HEK293 (cell line): ENCODE measurements around the gene LRCH1.

Source experiments
- BCL6B ChIP-seq: fragments of 450-650 bp; formaldehyde crosslinking; IDR thresholded peaks from 2 replicates; pipeline ENCODE4 v1.5.1; 2017; ENCODE audit warnings: missing biosample characterization, missing genetic modification characterization
- CTCF ChIP-seq: fragments of 450-650 bp; formaldehyde crosslinking; IDR thresholded peaks from 2 replicates; pipeline ENCODE4 v1.5.1; 2016; ENCODE audit warnings: missing biosample characterization, missing genetic modification characterization
- GLI4 ChIP-seq: fragments of 450-650 bp; formaldehyde crosslinking; IDR thresholded peaks from 2 replicates; pipeline ENCODE4 v1.5.1; 2016; ENCODE audit warnings: missing biosample characterization, missing genetic modification characterization
- REST ChIP-seq: fragments of 450-650 bp; formaldehyde crosslinking; IDR thresholded peaks from 2 replicates; pipeline ENCODE4 v1.5.1; 2016; ENCODE audit warnings: missing biosample characterization, missing genetic modification characterization
- SETDB1 ChIP-seq: IDR thresholded peaks from one replicate; pipeline ENCODE4 v1.6.1; 2017; ENCODE audit warnings: mild to moderate bottlenecking, low read length, moderate library complexity, mixed read lengths; ENCODE audit not compliant: insufficient read length
- ZBTB10 ChIP-seq: fragments of 450-650 bp; formaldehyde crosslinking; IDR thresholded peaks from 2 replicates; pipeline ENCODE4 v1.5.1; 2016; ENCODE audit warnings: missing biosample characterization, missing genetic modification characterization
- ZIC2 ChIP-seq: fragments of 450-650 bp; formaldehyde crosslinking; IDR thresholded peaks from 2 replicates; pipeline ENCODE4 v1.5.1; 2016; ENCODE audit warnings: missing biosample characterization, missing genetic modification characterization
- ZNF121 ChIP-seq: fragments of 450-650 bp; formaldehyde crosslinking; IDR thresholded peaks from 2 replicates; pipeline ENCODE4 v1.5.1; 2016; ENCODE audit warnings: missing biosample characterization, missing genetic modification characterization
- ZNF175 ChIP-seq: fragments of 450-650 bp; formaldehyde crosslinking; IDR thresholded peaks from 2 replicates; pipeline ENCODE4 v1.5.1; 2016; ENCODE audit warnings: missing biosample characterization, missing genetic modification characterization
- ZNF248 ChIP-seq: fragments of 450-650 bp; formaldehyde crosslinking; IDR thresholded peaks from 2 replicates; pipeline ENCODE4 v1.5.1; 2017; ENCODE audit warnings: missing biosample characterization, missing genetic modification characterization
- ZNF544 ChIP-seq: fragments of 450-650 bp; formaldehyde crosslinking; IDR thresholded peaks from 2 replicates; pipeline ENCODE4 v1.5.0; 2017; ENCODE audit warnings: missing biosample characterization, missing genetic modification characterization
- ZNF623 ChIP-seq: fragments of 450-650 bp; formaldehyde crosslinking; IDR thresholded peaks from 2 replicates; pipeline ENCODE4 v1.5.1; 2016; ENCODE audit warnings: missing biosample characterization, missing genetic modification characterization
- ZNF777 ChIP-seq: fragments of 450-650 bp; formaldehyde crosslinking; IDR thresholded peaks from 2 replicates; pipeline ENCODE4 v1.5.1; 2017; ENCODE audit warnings: missing biosample characterization, missing genetic modification characterization, borderline replicate concordance
- ZNF830 ChIP-seq: fragments of 450-650 bp; IDR thresholded peaks from 2 replicates; pipeline ENCODE4 v1.5.0; 2018; ENCODE audit warnings: missing biosample characterization, missing genetic modification characterization, low read depth, mild to moderate bottlenecking, moderate library complexity

- TF ChIP-seq CTCF (tag by site-specific recombination) = no peak
- no peak for TF ChIP-seq ZBTB10
- TF ChIP-seq ZIC2 = no peak
- TF ChIP-seq GLI4 (tag by site-specific recombination) = no peak
- no peak for TF ChIP-seq ZNF623 (tag by site-specific recombination)
- no peak for TF ChIP-seq ZNF830 (tag by site-specific recombination)
- TF ChIP-seq REST (tag by site-specific recombination) = no peak
- no peak for TF ChIP-seq ZNF544 (tag by site-specific recombination)
- no peak for TF ChIP-seq ZNF248 (tag by site-specific recombination)
- no peak for TF ChIP-seq BCL6B
- no peak for TF ChIP-seq ZNF175 (tag by site-specific recombination)
- TF ChIP-seq ZNF777 (tag by site-specific recombination) = no peak
- no peak for TF ChIP-seq ZNF121 (tag by site-specific recombination)
- no peak for TF ChIP-seq SETDB1
Measured at GRCh38 chr13:46592385-46592784, 39.4 kb downstream of the LRCH1 start.
